ENCODE data around the gene ZNF692.

ZNF692 gene

DNA sequence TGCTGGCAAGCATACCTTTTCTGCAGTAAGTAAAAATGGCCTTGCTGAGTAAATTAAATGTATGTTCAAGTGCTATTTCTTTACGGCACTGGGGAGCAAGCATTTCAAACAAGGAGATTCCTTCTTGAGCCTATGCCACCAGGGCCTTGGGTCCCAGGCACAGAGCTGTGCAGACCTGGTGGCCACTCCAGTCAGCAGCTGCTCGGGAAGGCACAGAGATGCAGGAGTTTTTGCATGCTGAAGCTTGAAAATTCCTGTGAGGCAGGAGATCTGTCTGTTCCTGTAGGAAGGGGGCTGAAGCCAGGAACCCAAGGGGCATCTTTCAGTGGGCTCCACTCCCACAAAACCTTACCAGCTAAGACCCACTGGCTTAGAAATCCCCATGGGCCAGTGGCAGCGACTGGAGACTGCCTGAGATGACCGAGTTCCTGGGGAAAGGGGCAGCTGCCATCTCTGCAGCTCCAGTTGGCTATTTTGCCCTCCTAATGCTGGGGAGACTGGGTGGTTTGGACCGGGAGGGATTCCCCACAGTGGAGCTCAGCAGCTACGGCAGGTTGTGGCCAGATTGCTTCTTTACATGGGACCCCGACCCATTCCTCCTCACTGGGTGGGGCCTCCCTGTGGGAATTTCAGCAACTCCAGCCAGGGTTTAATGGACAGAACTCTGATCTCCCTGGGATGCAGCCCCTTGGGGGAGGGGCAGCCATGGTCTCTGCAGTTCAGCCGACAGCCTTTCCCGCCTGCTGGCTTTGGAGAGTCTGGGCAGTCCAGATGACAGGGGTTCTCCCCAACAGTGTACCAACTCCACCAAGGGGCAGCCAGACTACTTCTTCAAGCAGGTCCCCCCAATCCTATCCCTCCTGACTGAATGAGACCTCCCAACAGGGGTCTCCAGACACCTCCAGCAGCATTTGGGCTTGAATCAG lies 38.8 kb upstream of the ZNF692 start:
- no peak overlapping the region for H3K4me2 ChIP-seq
- peaks cover 13% of the 10 kb centered on the region for H3K4me1 ChIP-seq (ENCODE audit: low read depth, poor library complexity, severe bottlenecking)
- no peak overlapping the region for H3K27ac ChIP-seq
- TF ChIP-seq, protein P1, sequence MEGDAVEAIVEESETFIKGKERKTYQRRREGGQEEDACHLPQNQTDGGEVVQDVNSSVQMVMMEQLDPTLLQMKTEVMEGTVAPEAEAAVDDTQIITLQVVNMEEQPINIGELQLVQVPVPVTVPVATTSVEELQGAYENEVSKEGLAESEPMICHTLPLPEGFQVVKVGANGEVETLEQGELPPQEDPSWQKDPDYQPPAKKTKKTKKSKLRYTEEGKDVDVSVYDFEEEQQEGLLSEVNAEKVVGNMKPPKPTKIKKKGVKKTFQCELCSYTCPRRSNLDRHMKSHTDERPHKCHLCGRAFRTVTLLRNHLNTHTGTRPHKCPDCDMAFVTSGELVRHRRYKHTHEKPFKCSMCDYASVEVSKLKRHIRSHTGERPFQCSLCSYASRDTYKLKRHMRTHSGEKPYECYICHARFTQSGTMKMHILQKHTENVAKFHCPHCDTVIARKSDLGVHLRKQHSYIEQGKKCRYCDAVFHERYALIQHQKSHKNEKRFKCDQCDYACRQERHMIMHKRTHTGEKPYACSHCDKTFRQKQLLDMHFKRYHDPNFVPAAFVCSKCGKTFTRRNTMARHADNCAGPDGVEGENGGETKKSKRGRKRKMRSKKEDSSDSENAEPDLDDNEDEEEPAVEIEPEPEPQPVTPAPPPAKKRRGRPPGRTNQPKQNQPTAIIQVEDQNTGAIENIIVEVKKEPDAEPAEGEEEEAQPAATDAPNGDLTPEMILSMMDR (conservative IDR thresholded peaks at IDR 0.05; ENCODE audit: low read depth, low read length) = no peak
- H4K20me1 ChIP-seq (ENCODE audit: insufficient read depth) = no peaks in the 10 kb centered on the region
- H2AFZ ChIP-seq (ENCODE audit: low read depth) = no peak overlapping the region
- no peaks in the 10 kb centered on the region for H3K27me3 ChIP-seq (ENCODE audit: insufficient read depth, low read depth)
- H3K79me2 ChIP-seq (ENCODE audit: insufficient read depth, low read depth) = no peaks in the 10 kb centered on the region
- no peak overlapping the region for H3K9ac ChIP-seq
- H3K36me3 ChIP-seq (ENCODE audit: insufficient read depth) = no peaks in the 10 kb centered on the region
- no peak overlapping the region for H3K4me3 ChIP-seq (IDR thresholded peaks at IDR 0.05; ENCODE audit: insufficient read depth, low read depth, low read length)

- TF ChIP-seq, protein P1 (conservative IDR thresholded peaks at IDR 0.05; ENCODE audit: low read depth, low read length) = no peak
- H3K27me3 ChIP-seq (ENCODE audit: insufficient read depth, low read depth) = no peaks in the 10 kb centered on the region
- no peaks in the 10 kb centered on the region for H3K4me1 ChIP-seq (ENCODE audit: low read depth, poor library complexity, severe bottlenecking)
- no peaks in the 10 kb centered on the region for H3K79me2 ChIP-seq (ENCODE audit: insufficient read depth, low read depth)
- H4K20me1 ChIP-seq (ENCODE audit: insufficient read depth) = no peaks in the 10 kb centered on the region
- no peak overlapping the region for H3K9ac ChIP-seq
- no peak overlapping the region for H2AFZ ChIP-seq (ENCODE audit: low read depth)
- no peak overlapping the region for H3K27ac ChIP-seq
- no peaks in the 10 kb centered on the region for H3K36me3 ChIP-seq (ENCODE audit: insufficient read depth)
- H3K4me2 ChIP-seq = no peak overlapping the region
- H3K4me3 ChIP-seq (IDR thresholded peaks at IDR 0.05; ENCODE audit: insufficient read depth, low read depth, low read length) = no peak overlapping the region
These were observed 36.0 kb upstream of the ZNF692 start for GRCh38 chr1:248894837-248895236.

- no peak overlapping the region for H3K4me2 ChIP-seq
- no peaks in the 10 kb centered on the region for H4K20me1 ChIP-seq (ENCODE audit: insufficient read depth)
- H3K79me2 ChIP-seq (ENCODE audit: insufficient read depth, low read depth) = no peaks in the 10 kb centered on the region
- H3K9ac ChIP-seq = no peak overlapping the region
- no peak overlapping the region for H3K27ac ChIP-seq
- H2AFZ ChIP-seq (ENCODE audit: low read depth) = no peak overlapping the region
- no peaks in the 10 kb centered on the region for H3K27me3 ChIP-seq (ENCODE audit: insufficient read depth, low read depth)
- no peaks in the 10 kb centered on the region for H3K36me3 ChIP-seq (ENCODE audit: insufficient read depth)
- H3K4me1 ChIP-seq (ENCODE audit: low read depth, poor library complexity, severe bottlenecking) = no peaks in the 10 kb centered on the region
- TF ChIP-seq, protein P1 (conservative IDR thresholded peaks at IDR 0.05; ENCODE audit: low read depth, low read length) = no peak
- no peak overlapping the region for H3K4me3 ChIP-seq (IDR thresholded peaks at IDR 0.05; ENCODE audit: insufficient read depth, low read depth, low read length)
These were observed 33.7 kb upstream of the ZNF692 start for GRCh38 chr1:248892590-248892989.

GRCh38 chr1:248891758-248892157 lies 32.9 kb upstream of the ZNF692 start:
- H3K9ac ChIP-seq = no peak overlapping the region
- H3K4me3 ChIP-seq (IDR thresholded peaks at IDR 0.05; ENCODE audit: insufficient read depth, low read depth, low read length) = no peak overlapping the region
- H3K4me1 ChIP-seq (ENCODE audit: low read depth, poor library complexity, severe bottlenecking) = no peaks in the 10 kb centered on the region
- TF ChIP-seq, protein P1 (conservative IDR thresholded peaks at IDR 0.05; ENCODE audit: low read depth, low read length) = no peak
- H2AFZ ChIP-seq (ENCODE audit: low read depth) = no peak overlapping the region
- no peaks in the 10 kb centered on the region for H4K20me1 ChIP-seq (ENCODE audit: insufficient read depth)
- no peaks in the 10 kb centered on the region for H3K79me2 ChIP-seq (ENCODE audit: insufficient read depth, low read depth)
- H3K36me3 ChIP-seq (ENCODE audit: insufficient read depth) = no peaks in the 10 kb centered on the region
- no peak overlapping the region for H3K27ac ChIP-seq
- H3K4me2 ChIP-seq = no peak overlapping the region
- H3K27me3 ChIP-seq (ENCODE audit: insufficient read depth, low read depth) = no peaks in the 10 kb centered on the region

Data from KMS-11 (cell line).